Fibroblast of lung (primary cell): ENCODE measurements around the gene FCER2. TPM values are rescaled to one million over a fixed set of nuclear protein-coding genes. Genes with fewer than 3 reads are reported as not detected.

Experiments
- DNase-seq, 2 donors: peaks; one replicate each; pipeline versions ENCODE4 v3.0.0 to v3.0.0-alpha.2; 2010; ENCODE audit warnings: low read depth in 2 of 2
- H2AFZ ChIP-seq: 2 replicates; pipeline ENCODE4 v1.5.1; 2012; ENCODE audit warnings: low read length, control low read depth, inconsistent platforms
- H3K27ac ChIP-seq: 2 replicates; pipeline ENCODE4 v1.5.1; 2011; ENCODE audit warnings: low read length, control low read depth; ENCODE audit not compliant: insufficient read depth
- H3K27me3 ChIP-seq: 2 replicates; pipeline ENCODE4 v1.5.1; 2011; ENCODE audit warnings: mild to moderate bottlenecking, low read length; ENCODE audit not compliant: control insufficient read depth, insufficient read depth
- H3K36me3 ChIP-seq: 2 replicates; pipeline ENCODE4 v1.5.1; 2011; ENCODE audit warnings: low read length; ENCODE audit not compliant: control insufficient read depth, insufficient read depth
- H3K4me1 ChIP-seq: 2 replicates; pipeline ENCODE4 v1.5.1; 2011; ENCODE audit warnings: low read length; ENCODE audit not compliant: control insufficient read depth, insufficient read depth; ENCODE audit errors: extremely low read depth
- H3K4me2 ChIP-seq: 2 replicates; pipeline ENCODE4 v1.5.1; 2011; ENCODE audit warnings: low read length, control low read depth; ENCODE audit not compliant: insufficient read depth; ENCODE audit errors: extremely low read depth
- H3K4me3 ChIP-seq, 4 experiments: fragments of 200-600 bp in 1 of 4; sonication (generic) in 1 of 4; replicated peaks in 1 of 4; 2 replicates each; pipeline ENCODE4 v1.5.1; 2011 to 2016; ENCODE audit warnings: low read length in 4 of 4, low read depth in 3 of 4, mild to moderate bottlenecking in 3 of 4, control low read depth in 2 of 4, inconsistent platforms in 1 of 4, mixed read lengths in 1 of 4; ENCODE audit not compliant: insufficient read depth in 1 of 4; ENCODE audit errors: control extremely low read depth in 1 of 4
- H3K79me2 ChIP-seq: 2 replicates; pipeline ENCODE4 v1.5.1; 2012; ENCODE audit warnings: mild to moderate bottlenecking, low read length, inconsistent platforms; ENCODE audit not compliant: control insufficient read depth, insufficient read depth
- H3K9ac ChIP-seq: 2 replicates; pipeline ENCODE4 v1.5.1; 2011; ENCODE audit warnings: mild to moderate bottlenecking, low read length, control low read depth; ENCODE audit not compliant: insufficient read depth
- H3K9me3 ChIP-seq: 2 replicates; pipeline ENCODE4 v1.5.1; 2012; ENCODE audit warnings: low read depth, low read length; ENCODE audit not compliant: control insufficient read depth, insufficient read depth
- H4K20me1 ChIP-seq: 2 replicates; pipeline ENCODE4 v1.5.1; 2011; ENCODE audit warnings: low read length; ENCODE audit not compliant: control insufficient read depth, insufficient read depth; ENCODE audit errors: extremely low read depth
- EZH2 ChIP-seq: IDR thresholded peaks from 2 replicates; pipeline ENCODE4 v1.5.1; 2012; ENCODE audit warnings: low read length, control low read depth, mild to moderate bottlenecking; ENCODE audit errors: missing control alignments
- polyA plus RNA-seq, 2 donors: library from polyadenylated mRNA; depleted of rRNA in 1 of 2; stranded (reverse) in 1 of 2; unstranded in 1 of 2; fragments of >200 nt; gene quantifications; 2 replicates each; pipeline ENCODE4 v1.2.1, GENCODE V29; 2011 to 2012; ENCODE audit warnings: missing spikeins in 1 of 2
- total RNA-seq: library from RNA; depleted of rRNA; stranded (reverse); fragments of >200 nt; gene quantifications from 2 replicates; pipeline ENCODE4 v1.2.1, GENCODE V29; 2014
- TF ChIP-seq, protein P1 (sequence below), 2 donors: IDR thresholded peaks in 1 of 2; conservative IDR thresholded peaks in 1 of 2; 1 replicate in 1 of 2; 2 replicates in 1 of 2; pipeline ENCODE4 v1.5.1; 2011 to 2012; ENCODE audit warnings: low read length in 2 of 2, control low read depth in 1 of 2, inconsistent platforms in 1 of 2, low read depth in 1 of 2, mild to moderate bottlenecking in 1 of 2

Gene FCER2
- total and polyA plus RNA-seq, 2 donors (not counting 1 experiment from before 2014, with no cell fraction given) = not detected

DNA sequence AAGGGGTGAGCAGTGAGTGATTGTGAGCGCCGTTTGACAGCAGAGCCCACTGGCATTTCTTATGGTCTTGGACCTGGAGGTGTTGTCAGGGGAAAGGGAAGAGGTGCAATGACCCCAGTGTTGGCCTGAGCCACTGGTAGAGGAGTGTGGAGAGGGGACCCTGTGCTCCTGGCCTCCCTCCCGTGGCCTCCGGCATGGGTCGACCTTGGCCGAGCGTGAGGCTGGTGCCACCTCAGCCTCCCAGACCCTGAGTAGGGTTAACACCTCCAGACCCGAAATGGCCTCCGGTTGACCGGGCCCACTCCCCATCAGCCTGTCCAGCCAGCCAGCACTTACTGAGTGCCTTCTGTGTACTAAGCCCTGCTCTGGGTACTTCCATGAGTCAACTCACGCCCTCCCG is 14.8 kb downstream of the FCER2 start:
- Histone ChIP-seq H4K20me1 (no peaks in the 10 kb centered on the region), H3K9me3 (no peaks in the 10 kb centered on the region), H3K36me3 (peaks cover 4% of the 10 kb centered on the region), H3K9ac (no peak overlapping the region), H3K4me1 (no peaks in the 10 kb centered on the region), H2AFZ (no peak overlapping the region), H3K4me3 (no peak overlapping the region), H3K79me2 (no peaks in the 10 kb centered on the region), H3K27me3 (no peaks in the 10 kb centered on the region), H3K4me2 (no peak overlapping the region), H3K27ac (no peak overlapping the region)
- no peak for DNase-seq
- TF ChIP-seq EZH2 = no peak

DNA sequence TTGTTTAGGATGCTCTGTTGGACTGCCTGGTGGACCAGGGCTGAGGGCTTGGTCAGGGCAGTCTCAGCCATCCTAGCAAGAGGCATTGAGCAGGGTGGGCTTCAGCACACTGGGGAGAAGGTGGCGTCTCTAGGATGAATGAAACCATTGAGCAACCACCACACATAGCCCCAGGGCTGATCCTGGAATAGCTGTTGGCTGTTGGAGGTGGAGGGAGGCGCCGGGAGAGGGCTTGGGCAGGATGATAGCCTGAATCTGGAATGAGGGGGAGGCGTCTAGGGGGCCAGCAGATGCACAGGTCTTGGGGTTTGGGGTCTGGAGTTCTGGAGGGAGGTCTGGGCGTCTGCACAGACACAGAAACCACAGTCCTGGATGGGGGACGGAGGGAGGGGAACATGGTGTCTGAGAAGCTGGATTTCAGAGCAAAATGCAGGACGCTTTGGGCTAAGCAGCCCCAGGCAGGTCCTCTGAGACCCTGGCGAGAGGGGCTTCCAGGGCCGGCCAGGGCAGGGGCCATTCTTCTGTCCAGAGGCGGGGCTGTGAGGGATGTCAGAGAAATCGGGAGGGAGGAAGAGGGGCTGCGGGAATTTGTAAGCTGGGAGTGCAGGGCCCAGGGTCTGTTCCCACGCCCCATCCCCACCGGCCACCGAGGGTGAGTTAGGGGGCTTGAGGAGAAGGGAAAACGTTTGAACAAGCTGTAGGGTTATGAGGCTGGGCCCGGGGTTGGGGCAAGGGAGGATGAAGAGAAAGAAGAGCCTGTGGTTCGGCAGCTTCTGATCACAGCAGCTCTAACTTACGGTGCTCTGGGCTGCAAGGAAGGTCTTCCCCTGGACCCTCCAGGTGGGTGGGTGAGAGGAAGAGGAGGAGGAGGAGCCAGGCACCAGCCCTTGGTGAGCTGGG is 16.1 kb downstream of the FCER2 start:
- Histone ChIP-seq H3K79me2 (peaks cover 7% of the 10 kb centered on the region), H3K27ac (no peak overlapping the region), H4K20me1 (no peaks in the 10 kb centered on the region), H3K9me3 (no peaks in the 10 kb centered on the region), H3K4me2 (no peak overlapping the region), H3K36me3 (peaks cover 4% of the 10 kb centered on the region), H3K4me1 (no peaks in the 10 kb centered on the region), H3K4me3 (no peak overlapping the region), H3K27me3 (no peaks in the 10 kb centered on the region), H3K9ac (no peak overlapping the region), H2AFZ (no peak overlapping the region)
- TF ChIP-seq, protein P1, sequence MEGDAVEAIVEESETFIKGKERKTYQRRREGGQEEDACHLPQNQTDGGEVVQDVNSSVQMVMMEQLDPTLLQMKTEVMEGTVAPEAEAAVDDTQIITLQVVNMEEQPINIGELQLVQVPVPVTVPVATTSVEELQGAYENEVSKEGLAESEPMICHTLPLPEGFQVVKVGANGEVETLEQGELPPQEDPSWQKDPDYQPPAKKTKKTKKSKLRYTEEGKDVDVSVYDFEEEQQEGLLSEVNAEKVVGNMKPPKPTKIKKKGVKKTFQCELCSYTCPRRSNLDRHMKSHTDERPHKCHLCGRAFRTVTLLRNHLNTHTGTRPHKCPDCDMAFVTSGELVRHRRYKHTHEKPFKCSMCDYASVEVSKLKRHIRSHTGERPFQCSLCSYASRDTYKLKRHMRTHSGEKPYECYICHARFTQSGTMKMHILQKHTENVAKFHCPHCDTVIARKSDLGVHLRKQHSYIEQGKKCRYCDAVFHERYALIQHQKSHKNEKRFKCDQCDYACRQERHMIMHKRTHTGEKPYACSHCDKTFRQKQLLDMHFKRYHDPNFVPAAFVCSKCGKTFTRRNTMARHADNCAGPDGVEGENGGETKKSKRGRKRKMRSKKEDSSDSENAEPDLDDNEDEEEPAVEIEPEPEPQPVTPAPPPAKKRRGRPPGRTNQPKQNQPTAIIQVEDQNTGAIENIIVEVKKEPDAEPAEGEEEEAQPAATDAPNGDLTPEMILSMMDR (conservative IDR thresholded peaks at IDR 0.05 in 1 of 2, IDR thresholded peaks at IDR 0.05 in 1 of 2; ENCODE audit: low read depth in 1 of 2, low read length in 2 of 2) = no peak
- TF ChIP-seq EZH2 = no peak
- DNase-seq = no peak

DNA sequence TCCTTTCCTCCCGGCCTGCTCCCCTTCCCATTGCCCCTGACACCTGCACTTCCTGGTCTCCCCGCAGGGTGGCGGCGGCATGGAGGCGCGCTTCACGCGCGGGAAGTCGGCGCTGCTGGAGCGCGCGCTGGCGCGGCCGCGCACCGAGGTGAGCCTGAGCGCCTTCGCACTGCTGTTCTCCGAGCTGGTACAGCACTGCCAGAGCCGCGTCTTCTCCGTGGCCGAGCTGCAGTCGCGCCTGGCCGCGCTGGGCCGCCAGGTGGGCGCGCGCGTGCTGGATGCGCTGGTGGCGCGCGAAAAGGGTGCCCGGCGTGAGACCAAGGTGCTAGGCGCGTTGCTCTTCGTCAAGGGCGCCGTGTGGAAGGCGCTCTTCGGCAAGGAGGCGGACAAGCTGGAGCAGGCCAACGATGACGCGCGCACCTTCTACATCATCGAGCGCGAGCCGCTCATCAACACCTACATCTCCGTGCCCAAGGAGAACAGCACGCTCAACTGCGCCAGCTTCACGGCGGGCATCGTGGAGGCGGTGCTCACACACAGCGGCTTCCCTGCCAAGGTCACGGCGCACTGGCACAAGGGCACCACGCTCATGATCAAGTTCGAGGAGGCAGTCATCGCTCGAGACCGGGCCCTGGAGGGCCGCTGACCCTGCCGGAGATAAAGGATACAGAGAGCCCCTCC is 19.6 kb downstream of the FCER2 start:
- DNase-seq = no peak
- Histone ChIP-seq H3K79me2 (peaks cover 7% of the 10 kb centered on the region), H3K4me1 (no peaks in the 10 kb centered on the region), H3K9ac (no peak overlapping the region), H4K20me1 (no peaks in the 10 kb centered on the region), H3K4me3 (peak overlapping the region; percentile 76 to 98 (median 90)), H2AFZ (no peak overlapping the region), H3K4me2 (peak overlapping the region; percentile 100), H3K36me3 (peaks cover 4% of the 10 kb centered on the region), H3K27me3 (peaks cover 2% of the 10 kb centered on the region), H3K9me3 (no peaks in the 10 kb centered on the region), H3K27ac (no peak overlapping the region)
- TF ChIP-seq, protein P1 (conservative IDR thresholded peaks at IDR 0.05 in 1 of 2, IDR thresholded peaks at IDR 0.05 in 1 of 2; ENCODE audit: low read depth in 1 of 2, low read length in 2 of 2) = no peak
- no peak for TF ChIP-seq EZH2
